ENCODE results near the gene PDE4D.
"Not testable (repeated sequence)": the region's sequence is repeated elsewhere in the genome, so short reads cannot be mapped to it uniquely, and the experiment has no call there.

The PDE4D gene

GRCh38 chr5:59421986-59422941, 471.3 kb downstream of the PDE4D start:
- no peak for DNase-seq (ENCODE audit: low read depth in 2 of 2)

GRCh38 chr5:59420596-59420995, 472.9 kb downstream of the PDE4D start:
- DNase-seq (ENCODE audit: low read depth in 2 of 2), result no peak

- DNase-seq (ENCODE audit: low read depth in 2 of 2), result no peak
Observed at GRCh38 chr5:59418808-59419207, 474.7 kb downstream of the PDE4D start.

- DNase-seq (ENCODE audit: low read depth in 2 of 2), result no peak
Observed at GRCh38 chr5:59416451-59416850, 477.1 kb downstream of the PDE4D start.

GRCh38 chr5:59416026-59416425, 477.5 kb downstream of the PDE4D start:
- DNase-seq (ENCODE audit: low read depth in 2 of 2), result no peak

- DNase-seq (ENCODE audit: low read depth in 2 of 2), result no peak
Observed at GRCh38 chr5:59412428-59412827, 481.1 kb downstream of the PDE4D start.

- DNase-seq (ENCODE audit: low read depth in 2 of 2), result not testable (repeated sequence)
Observed at GRCh38 chr5:59408997-59409396, 484.5 kb downstream of the PDE4D start.

GRCh38 chr5:59407967-59408366, 485.6 kb downstream of the PDE4D start:
- no peak for DNase-seq (ENCODE audit: low read depth in 2 of 2)

- DNase-seq (ENCODE audit: low read depth in 2 of 2), result no peak
Observed at GRCh38 chr5:59401637-59402036, 491.9 kb downstream of the PDE4D start.

- not testable (repeated sequence) for DNase-seq (ENCODE audit: low read depth in 2 of 2)
Observed at GRCh38 chr5:59394956-59395355, 498.6 kb downstream of the PDE4D start.

- no peak for DNase-seq (ENCODE audit: low read depth in 2 of 2)
Observed at GRCh38 chr5:59393585-59394420, 499.7 kb downstream of the PDE4D start.

- DNase-seq (ENCODE audit: low read depth in 2 of 2), result no peak
Observed at GRCh38 chr5:59391576-59391975, 501.9 kb downstream of the PDE4D start.

- no peak for DNase-seq (ENCODE audit: low read depth in 2 of 2)
Observed at GRCh38 chr5:59390989-59391388, 502.5 kb downstream of the PDE4D start.

- DNase-seq (ENCODE audit: low read depth in 2 of 2), result no peak
Observed at GRCh38 chr5:59390074-59390659, 503.4 kb downstream of the PDE4D start.

- DNase-seq (ENCODE audit: low read depth in 2 of 2), result no peak
Observed at GRCh38 chr5:59387127-59387526, 506.4 kb downstream of the PDE4D start.

GRCh38 chr5:59385700-59386099, 507.8 kb downstream of the PDE4D start:
- no peak for DNase-seq (ENCODE audit: low read depth in 2 of 2)

GRCh38 chr5:59380350-59380951, 513.1 kb downstream of the PDE4D start:
- no peak for DNase-seq (ENCODE audit: low read depth in 2 of 2)

- not testable (repeated sequence) for DNase-seq (ENCODE audit: low read depth in 2 of 2)
Observed at GRCh38 chr5:59374036-59374435, 519.5 kb downstream of the PDE4D start.

GRCh38 chr5:59371525-59372127, 521.9 kb downstream of the PDE4D start:
- no peak for DNase-seq (ENCODE audit: low read depth in 2 of 2)

- no peak for DNase-seq (ENCODE audit: low read depth in 2 of 2)
Observed at GRCh38 chr5:59368951-59369350, 524.6 kb downstream of the PDE4D start.

- DNase-seq (ENCODE audit: low read depth in 2 of 2), result peak in 1 of 2 donors; percentile 11
Observed at GRCh38 chr5:59367791-59368394, 525.6 kb downstream of the PDE4D start.
